Mononuclear cell (primary cell): Measurements from ENCODE around the gene MAP3K21. TPM values are rescaled to one million over a fixed set of nuclear protein-coding genes. Genes with fewer than 3 reads are reported as not detected.

Source experiments
- H3K27me3 ChIP-seq: 2 replicates; pipeline ENCODE4 v1.6.0; 2011; ENCODE audit warnings: low read length, control low read depth; ENCODE audit not compliant: insufficient read depth
- H3K4me1 ChIP-seq: 2 replicates; pipeline ENCODE4 v1.5.1; 2011; ENCODE audit warnings: mild to moderate bottlenecking, low read length, control low read depth; ENCODE audit not compliant: insufficient read depth
- H3K4me3 ChIP-seq: 2 replicates; pipeline ENCODE4 v1.5.1; 2011; ENCODE audit warnings: mild to moderate bottlenecking, low read length, moderate library complexity
- H3K9me3 ChIP-seq: 2 replicates; pipeline ENCODE4 v1.5.1; 2011; ENCODE audit warnings: low read depth, mild to moderate bottlenecking, control low read depth, low read length
- total RNA-seq: library from RNA; depleted of rRNA; stranded (reverse); fragments of >200 nt; gene quantifications from one replicate; pipeline ENCODE4 v1.2.3, GENCODE V29; 2012

Gene MAP3K21
- total RNA-seq, 1 donor: 2.4 TPM

- Histone ChIP-seq H3K4me1 (no peaks in the 10 kb centered on the region), H3K9me3 (no peaks in the 10 kb centered on the region), H3K4me3 (no peak overlapping the region), H3K27me3 (no peaks in the 10 kb centered on the region)
These were observed 56.5 kb downstream of the MAP3K21 start for GRCh38 chr1:233383984-233384383.

DNA sequence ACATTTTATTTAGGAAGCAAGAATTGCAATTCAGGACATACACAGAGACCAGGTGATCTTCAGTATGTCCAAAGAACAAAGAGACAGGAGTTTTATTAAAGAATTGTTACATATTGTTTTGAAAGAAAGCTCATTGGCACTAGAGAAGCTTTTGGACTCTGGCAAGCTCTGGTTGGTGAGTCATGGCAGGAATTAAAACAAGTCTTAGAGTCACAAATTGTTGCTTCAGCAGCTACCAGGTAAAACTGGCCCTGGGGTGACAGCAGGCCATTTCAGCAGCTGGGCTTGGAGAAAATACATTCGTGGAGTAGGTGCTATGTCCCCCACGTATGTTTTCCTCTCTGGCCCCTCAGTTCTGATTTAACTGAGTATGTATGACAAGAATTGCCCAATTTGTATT is 58.8 kb downstream of the MAP3K21 start:
- Histone ChIP-seq H3K4me3 (no peak overlapping the region), H3K9me3 (no peaks in the 10 kb centered on the region), H3K27me3 (no peaks in the 10 kb centered on the region), H3K4me1 (peaks cover 8% of the 10 kb centered on the region)

DNA sequence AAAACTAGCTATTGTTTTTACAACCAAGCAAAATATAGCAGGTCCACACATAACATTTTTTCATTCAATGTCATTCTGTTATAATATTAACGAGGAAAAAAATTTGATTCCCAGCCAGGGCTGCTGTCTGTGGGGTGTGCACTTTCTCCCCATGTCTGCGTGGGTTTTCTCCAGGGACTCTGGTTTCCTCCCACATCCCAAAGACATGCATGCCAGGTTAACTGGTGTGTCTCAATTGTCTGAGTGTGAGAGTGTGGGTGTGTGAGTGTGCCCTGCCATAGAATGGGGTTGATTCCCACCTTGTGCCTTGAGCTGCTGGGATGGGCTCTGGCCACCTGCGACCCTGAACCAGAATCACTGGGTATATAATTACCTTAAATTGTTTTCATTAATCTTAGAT is 60.1 kb downstream of the MAP3K21 start:
- Histone ChIP-seq H3K4me3 (no peak overlapping the region), H3K9me3 (no peaks in the 10 kb centered on the region), H3K4me1 (peaks cover 8% of the 10 kb centered on the region), H3K27me3 (no peaks in the 10 kb centered on the region)

GRCh38 chr1:233389169-233389568 is 61.6 kb downstream of the MAP3K21 start:
- Histone ChIP-seq H3K4me1 (peaks cover 8% of the 10 kb centered on the region), H3K4me3 (no peak overlapping the region), H3K9me3 (no peaks in the 10 kb centered on the region)

DNA sequence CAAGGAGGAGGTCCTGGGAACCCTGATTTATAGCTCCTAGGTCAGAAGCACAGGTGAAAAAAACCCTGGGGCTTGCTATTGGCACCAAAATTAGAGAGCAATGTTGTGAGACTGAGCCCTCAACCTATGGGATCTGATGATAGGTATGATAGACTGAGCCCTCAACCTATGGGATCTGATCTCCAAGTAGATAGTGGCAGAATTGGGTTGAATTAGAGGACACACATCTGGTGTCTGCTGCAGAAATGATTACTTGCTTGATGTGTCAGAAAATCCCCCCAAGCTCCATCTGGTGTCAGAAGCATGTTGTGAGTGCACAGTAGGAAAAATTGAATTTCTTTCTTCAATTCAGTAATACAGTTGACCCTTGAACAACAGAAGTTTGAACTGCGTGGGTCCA is 62.4 kb downstream of the MAP3K21 start:
- Histone ChIP-seq H3K27me3 (no peaks in the 10 kb centered on the region), H3K4me1 (peaks cover 8% of the 10 kb centered on the region), H3K9me3 (no peaks in the 10 kb centered on the region), H3K4me3 (no peak overlapping the region)

More at GRCh38 chr1:233389169-233389568, 61.6 kb downstream of the MAP3K21 start:
- H3K27me3 ChIP-seq: no peaks in the 10 kb centered on the region

DNA sequence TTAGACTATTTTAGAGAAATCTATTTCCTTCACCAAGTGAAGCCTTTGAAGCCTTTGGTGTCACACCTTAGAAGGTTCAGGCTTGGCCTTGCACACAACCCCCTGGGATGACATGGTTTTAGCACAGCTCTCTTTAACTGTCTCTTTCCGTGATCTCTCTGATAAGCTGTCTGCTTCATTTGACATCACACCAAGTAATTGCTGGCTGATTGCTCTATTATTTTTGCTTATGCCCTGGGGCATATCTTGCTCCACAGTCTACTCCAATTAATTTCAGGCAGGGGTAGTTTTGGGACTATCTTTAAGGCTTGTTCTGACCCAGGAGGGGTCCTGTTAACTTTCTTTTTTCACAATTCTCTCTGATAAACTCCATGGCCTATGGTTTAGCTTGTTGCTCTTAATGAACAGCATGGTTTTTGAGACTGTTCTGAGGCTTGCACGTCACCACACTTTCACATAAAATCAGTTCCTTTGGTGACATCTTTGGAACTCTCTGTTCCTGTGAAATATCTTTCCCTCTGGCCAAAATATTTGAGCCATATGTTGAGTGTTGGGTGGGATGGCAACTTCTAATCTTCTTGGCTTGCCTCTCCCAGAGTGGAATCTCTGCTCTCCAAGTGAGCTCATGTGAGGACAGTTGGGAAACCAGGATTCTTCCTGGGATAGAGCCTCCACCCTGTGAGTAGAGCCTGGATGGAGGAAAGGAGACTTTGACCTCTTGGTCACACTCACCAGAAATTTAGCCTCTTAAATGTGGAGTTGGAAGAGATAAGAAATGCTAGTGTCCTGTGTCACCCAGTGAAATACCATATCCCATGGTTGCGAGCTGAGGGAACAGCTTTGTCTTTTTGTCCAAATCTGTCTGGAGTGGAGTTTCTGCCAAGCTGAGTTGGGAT is 63.6 kb downstream of the MAP3K21 start:
- Histone ChIP-seq H3K9me3 (no peaks in the 10 kb centered on the region), H3K4me1 (peaks cover 8% of the 10 kb centered on the region), H3K27me3 (no peaks in the 10 kb centered on the region), H3K4me3 (no peak overlapping the region)

GRCh38 chr1:233393084-233393840 is 65.7 kb downstream of the MAP3K21 start:
- peaks cover 8% of the 10 kb centered on the region for H3K4me1 ChIP-seq
- no peak overlapping the region for H3K4me3 ChIP-seq
- no peaks in the 10 kb centered on the region for H3K27me3 ChIP-seq
- no peaks in the 10 kb centered on the region for H3K9me3 ChIP-seq

GRCh38 chr1:233393926-233394680 is 66.6 kb downstream of the MAP3K21 start:
- H3K4me3 ChIP-seq: no peak overlapping the region
- peaks cover 7% of the 10 kb centered on the region for H3K4me1 ChIP-seq
- H3K9me3 ChIP-seq: no peaks in the 10 kb centered on the region
- peaks cover 4% of the 10 kb centered on the region for H3K27me3 ChIP-seq

- H3K4me3 ChIP-seq: no peak overlapping the region
- no peaks in the 10 kb centered on the region for H3K4me1 ChIP-seq
- peaks cover 4% of the 10 kb centered on the region for H3K27me3 ChIP-seq
- no peaks in the 10 kb centered on the region for H3K9me3 ChIP-seq
These were observed 67.6 kb downstream of the MAP3K21 start for GRCh38 chr1:233394860-233395717.

DNA sequence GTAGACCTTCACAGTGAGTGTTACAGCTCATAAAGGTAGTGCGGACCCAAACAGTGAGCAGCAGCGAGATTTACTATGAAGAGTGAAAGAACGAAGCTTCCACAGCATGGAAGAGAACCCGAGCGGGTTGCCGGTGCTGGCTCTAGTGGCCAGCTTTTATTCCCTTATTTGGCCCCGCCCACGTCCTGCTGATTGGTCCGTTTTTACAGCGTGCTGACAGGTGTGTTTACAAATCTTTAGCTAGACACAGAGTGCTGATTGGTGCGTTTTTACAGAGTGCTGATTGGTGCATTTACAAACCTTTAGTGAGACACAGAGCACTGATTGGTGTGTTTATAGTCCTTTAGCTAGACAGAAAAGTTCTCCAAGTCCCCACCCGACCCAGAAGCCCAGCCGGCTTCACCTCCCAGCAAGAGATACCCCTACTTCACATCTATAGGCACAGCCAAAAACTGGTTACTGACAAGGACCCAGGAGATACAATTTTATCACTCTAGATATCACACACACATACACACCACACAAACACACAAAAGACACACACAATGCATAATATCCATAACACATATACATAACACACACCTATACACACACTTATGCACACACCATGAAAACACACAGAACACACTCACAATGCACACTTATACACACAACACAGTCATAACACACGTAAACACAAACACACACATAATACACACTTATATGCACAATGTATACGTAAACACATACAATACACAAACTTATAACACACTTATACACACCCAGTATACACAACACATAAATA is 68.5 kb downstream of the MAP3K21 start:
- Histone ChIP-seq H3K27me3 (peaks cover 4% of the 10 kb centered on the region), H3K4me1 (no peaks in the 10 kb centered on the region), H3K4me3 (no peak overlapping the region)

DNA sequence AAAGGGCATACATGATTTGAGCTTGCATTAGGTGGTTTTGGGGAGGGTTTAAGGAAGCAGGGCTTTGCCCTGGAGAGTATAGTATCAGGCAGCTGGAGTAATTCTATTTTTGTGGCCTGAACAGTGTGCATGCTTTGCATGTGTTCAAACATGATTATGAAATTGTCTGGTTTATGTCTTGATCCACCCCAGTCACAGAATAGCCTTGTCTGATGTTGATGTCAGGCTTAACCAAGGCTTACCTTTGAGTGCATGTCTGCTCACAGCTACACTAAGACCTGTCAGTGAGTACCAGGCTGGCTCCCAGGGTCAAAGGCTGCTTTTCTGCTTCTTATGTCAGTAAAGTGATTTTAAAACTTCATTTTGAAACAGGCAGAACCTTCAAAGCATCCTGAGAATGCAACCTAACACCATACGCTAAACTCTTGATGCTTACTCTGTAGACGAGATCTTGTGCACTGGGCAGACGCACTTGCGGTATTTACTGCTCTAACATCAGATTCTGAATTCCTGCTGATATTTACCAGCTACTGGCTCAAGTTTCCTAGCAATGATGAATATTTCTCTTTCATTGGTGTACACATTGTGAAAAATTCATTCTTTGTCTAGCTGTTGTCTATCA is 78.9 kb downstream of the MAP3K21 start:
- no peak overlapping the region for H3K4me3 ChIP-seq
- no peaks in the 10 kb centered on the region for H3K4me1 ChIP-seq
- H3K27me3 ChIP-seq: no peaks in the 10 kb centered on the region
- no peaks in the 10 kb centered on the region for H3K9me3 ChIP-seq

More for the DNA sequence above, 68.5 kb downstream of the MAP3K21 start:
- no peaks in the 10 kb centered on the region for H3K9me3 ChIP-seq

DNA sequence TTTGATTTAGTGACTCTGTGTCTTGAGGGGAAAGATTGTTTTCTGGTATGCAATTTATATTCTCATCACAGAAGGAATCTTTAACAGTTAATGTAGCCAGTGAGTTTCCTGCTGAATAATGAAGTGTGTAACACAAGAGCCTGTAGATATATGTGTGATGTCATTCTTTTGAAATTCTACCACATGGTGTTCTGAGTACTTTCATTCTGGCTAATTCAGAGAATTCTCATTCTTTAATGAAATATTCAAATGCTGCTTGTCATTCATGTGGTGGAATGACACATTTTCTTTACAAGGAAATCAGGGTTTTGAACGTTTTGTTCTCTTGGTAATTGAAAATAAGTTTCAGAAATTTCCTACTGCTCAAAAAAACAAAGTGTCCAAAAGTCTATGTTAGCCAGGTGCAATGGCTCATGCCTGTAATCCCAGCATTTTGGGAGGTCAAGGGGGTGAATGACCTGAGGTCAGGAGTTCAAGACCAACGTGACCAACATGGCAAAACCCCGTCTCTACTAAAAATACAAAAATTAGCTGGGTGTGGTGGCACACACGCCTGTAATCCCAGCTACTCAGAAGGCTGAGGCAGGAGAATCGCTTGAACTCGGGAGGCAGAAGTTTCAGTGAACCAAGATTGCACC is 79.6 kb downstream of the MAP3K21 start:
- Histone ChIP-seq H3K4me1 (no peaks in the 10 kb centered on the region), H3K27me3 (no peaks in the 10 kb centered on the region), H3K4me3 (no peak overlapping the region), H3K9me3 (no peaks in the 10 kb centered on the region)

- Histone ChIP-seq H3K27me3 (no peaks in the 10 kb centered on the region), H3K4me3 (no peak overlapping the region), H3K4me1 (no peaks in the 10 kb centered on the region), H3K9me3 (no peaks in the 10 kb centered on the region)
These were observed 82.0 kb downstream of the MAP3K21 start for GRCh38 chr1:233409540-233409939.
